DMS114 treated with DMSO at 0.1 percent for 48 hours (cell line): Measurements from ENCODE around the gene TRAK1.

ENCODE experiments used
- DNase-seq: peaks from one replicate; lab custom pipeline; 2025; ENCODE audit not compliant: unreplicated experiment; lab: John Stamatoyannopoulos, UW

The TRAK1 gene

GRCh38 chr3:42152193-42152592, 61.0 kb downstream of the TRAK1 start:
- DNase-seq, result no peak

- no peak for DNase-seq
These were observed 61.9 kb downstream of the TRAK1 start for GRCh38 chr3:42153039-42153438.

DNA sequence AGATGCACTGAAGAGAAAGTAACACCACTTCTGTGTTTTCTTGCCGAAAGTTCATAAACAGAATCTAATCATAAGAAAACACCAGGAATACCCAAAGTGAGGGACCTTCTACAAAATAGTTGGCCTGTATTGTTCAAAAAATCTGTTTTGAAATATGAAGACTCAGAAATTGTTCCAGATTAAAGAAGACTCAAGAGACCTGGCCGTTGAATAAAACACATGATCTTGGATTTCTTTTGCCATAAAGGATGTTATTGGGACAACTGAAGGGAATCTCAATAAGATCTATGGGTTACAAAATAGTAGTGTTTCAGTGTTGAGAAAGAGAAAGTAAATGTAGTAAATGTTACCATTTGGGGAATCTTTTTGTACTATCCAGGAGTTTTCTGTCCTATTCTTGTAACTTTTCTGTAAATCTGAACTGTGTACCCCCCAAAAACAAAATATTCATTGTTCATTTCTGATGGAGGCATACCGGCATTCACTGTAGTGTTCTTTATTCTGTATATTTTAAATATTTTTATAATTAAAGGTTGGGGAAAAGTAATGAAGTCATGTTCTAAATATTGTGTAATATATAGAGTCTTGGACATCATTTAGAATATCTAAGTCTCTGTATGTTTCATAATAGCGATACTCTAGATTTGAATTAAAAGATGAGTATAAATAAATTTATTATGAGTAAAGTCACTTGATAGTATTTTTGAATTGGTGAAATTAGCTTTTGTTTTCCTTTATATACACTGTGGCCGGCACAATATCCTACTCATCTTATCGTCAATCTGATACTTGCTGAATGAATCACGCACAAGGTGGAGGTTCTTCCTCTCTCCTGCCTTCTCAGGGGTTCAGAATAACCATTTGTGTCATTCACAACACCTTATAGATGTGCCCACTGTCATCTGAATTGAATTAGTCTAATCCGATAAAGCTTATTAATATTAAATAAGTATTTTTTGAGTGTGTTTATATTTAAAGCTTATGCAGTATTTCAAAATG, 66.7 kb downstream of the TRAK1 start:
- no peak for DNase-seq

GRCh38 chr3:42159147-42159546, 68.0 kb downstream of the TRAK1 start:
- no peak for DNase-seq

- no peak for DNase-seq
These were observed 68.7 kb downstream of the TRAK1 start for GRCh38 chr3:42159706-42160472.

DNA sequence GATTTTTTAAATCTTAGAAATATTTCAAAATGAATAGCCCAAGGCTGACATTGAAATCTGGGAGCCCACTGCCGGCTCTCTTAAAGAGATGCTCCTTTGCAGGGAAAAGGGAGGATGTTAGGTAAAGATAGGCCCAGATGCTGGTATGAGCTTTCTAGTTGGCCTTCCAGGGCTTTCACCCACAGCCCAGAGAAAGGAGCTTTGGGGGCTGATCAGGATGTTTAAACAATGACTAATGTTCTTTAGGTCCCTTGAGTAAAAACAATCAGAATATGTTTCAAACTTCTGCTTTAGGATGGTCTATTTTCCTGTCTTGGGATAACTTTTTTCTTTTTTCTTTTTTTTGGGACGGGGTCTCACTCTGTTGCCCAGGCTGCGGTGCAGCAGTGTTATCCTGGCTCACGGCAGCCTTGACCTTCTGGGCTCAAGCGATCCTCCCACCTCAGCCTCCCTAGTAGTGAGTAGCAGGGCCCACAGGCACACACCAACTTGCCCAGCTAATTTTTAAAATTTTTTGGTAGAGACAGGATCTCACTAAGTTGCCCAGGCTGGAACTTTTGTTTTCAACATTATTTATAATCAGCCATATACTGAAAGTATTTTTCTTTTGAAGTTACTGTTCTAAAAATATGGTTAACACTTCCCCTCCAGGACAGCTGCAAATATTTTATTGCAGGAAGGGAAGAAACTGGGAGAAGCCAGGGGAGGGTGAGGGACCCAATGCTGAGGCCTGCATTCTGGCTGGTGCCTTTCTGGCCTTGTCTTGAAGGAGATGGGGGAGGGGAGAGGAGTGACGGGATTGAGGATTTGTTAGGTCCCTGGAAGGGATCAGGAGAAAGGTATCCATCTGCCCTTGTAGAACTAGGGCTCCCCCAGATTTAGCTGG, 70.1 kb downstream of the TRAK1 start:
- DNase-seq, result no peak

DNA sequence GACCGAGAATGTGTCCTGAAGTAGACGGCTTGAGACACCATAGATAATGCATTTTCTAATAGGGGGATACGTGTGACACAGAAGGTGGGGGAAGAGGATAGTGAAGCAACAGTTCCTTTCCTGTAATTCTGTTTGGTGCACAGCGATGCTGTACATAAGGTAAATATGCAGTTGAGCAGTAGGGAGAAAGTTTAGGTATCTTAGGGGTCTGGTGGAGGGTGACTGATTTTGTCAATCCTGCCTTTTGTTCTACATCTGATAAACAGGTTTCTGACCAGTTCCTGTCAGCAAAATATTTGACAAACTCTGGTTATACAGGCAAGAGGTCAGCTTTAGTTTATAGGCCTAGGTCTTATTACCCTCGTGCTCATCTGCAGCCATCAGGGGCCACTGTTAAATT, 71.3 kb downstream of the TRAK1 start:
- DNase-seq, result no peak

DNA sequence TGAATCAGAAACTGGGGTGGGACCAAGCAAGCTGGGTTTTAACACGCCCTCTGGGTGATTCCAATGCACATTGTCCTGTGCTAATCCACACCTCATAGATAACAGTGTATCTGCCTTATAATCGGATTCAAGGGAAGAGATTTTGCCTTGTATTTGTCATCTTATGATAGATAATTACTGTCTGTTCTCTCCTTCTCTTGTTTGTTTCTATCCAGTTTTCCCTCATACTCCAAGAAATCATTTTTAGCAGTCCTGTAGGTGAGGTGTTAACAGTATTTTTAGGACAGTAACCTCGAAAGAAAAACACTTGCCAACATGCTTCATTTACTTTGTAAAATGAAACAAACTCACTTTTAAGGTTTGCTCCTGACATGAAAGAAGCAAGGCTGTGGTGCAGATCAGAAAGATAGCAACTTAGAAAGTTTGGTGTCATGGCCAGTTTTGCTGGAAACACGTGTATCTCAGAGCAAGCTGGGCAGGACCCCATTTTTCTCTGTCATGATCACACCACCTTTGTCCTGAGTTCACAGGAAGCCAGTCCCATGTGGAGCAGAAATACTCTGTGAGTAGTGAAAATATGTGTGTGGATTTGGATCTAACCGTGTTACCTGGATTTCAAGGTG, 72.6 kb downstream of the TRAK1 start:
- DNase-seq, result no peak

GRCh38 chr3:42164656-42165055, 73.5 kb downstream of the TRAK1 start:
- DNase-seq, result no peak

GRCh38 chr3:42165211-42165610, 74.1 kb downstream of the TRAK1 start:
- no peak for DNase-seq

- no peak for DNase-seq
These were observed 75.1 kb downstream of the TRAK1 start for GRCh38 chr3:42166214-42166613.

- DNase-seq, result no peak
These were observed 75.6 kb downstream of the TRAK1 start for GRCh38 chr3:42166662-42167300.

DNA sequence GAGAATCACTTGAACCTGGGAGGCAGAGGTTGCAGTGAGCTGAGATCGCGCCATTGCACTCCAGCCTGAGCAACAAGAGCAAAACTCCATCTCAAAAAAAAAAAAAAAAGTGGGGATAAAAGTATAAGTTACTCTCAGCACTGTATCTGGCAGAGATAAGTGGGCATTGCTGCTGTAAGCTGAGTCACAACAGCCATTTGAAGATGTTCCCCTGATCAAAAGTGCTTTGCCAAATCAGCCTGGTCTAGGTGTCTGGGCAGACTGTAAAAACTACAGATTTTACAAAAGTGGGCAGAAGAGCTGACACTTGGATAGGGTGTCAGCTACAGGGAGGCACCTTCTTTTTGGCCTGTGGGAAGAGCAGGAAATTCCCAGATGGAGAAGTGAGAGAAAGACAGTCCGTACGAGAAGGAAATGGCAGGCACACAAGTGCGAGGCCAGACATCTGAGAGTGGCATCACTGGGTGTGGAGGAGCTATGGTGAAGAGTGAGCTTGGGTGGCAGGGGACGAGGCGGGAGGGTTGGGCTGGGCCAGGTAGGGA, 78.5 kb downstream of the TRAK1 start:
- no peak for DNase-seq

- no peak for DNase-seq
These were observed 81.0 kb downstream of the TRAK1 start for GRCh38 chr3:42172047-42172654.

GRCh38 chr3:42173307-42173706, 82.2 kb downstream of the TRAK1 start:
- DNase-seq, result no peak

DNA sequence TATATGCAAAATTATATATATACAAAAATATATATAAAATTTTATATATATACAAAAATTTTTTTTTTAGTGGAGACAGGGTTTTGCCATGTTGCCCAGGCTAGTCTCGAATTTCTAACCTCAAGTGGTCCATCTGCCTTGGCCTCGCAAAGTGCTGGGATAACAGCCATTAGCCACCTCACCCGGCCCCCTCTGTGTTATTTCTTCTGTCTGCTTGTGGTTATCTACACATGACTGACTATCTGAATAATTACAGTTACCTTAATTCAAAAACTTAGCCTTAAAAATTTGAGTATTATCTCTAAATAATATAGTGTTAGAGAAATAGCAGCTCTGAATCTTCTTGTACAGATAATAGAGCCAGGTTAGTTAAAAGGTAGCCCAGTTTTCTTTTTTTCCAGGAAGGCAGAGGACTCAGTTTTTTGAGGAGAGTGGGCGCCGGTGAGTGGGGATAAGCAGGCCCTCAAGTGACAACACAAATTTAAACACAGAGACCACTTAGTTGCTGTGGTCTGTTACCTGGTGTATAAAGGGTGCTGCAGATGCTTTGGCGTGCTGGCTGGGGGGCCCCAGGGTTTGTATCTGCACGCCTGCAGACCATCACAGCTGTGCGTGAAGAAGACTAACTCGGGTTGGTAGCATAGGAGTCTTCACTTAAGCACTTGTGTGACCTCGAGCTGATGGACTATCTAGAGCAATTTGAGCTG, 83.7 kb downstream of the TRAK1 start:
- DNase-seq, result no peak

DNA sequence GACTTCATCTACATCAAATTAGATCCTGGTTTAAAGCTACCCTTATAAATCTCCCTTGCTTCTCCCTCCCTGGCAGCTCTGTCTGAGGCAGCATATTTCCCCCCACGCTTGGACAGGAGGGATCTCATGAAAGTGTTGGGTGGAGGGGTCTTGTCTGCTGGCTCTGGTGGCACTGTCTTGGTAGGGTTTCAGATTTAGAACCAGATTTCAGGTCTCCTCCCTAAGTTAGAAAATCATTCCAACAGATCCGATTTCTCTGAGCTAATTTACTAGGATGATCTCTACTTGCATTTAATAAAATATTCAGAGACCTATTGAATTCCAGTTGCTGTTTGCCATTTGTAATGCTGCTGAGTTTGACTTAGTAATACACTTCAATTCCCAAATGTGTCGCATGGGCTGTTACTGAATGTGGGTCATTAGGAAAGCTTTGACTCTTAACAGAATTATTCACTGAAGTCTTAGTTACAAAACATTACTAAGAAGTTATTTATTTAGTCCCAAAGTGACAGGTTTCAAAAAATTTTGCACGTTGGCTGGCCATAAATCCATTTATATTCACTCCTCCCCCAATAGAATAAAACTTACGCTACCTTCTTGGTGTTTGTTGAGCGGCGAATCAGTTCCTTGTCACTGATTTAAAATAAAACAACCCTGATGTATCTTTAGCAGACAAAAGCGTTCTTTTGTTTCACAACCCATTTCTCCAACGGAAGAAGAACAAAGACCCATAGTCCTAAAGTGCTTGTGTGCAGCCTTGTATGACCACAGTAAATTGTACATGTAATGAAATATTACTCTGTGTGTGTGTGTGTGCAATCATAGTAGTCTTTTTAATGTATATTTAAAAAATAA, 84.5 kb downstream of the TRAK1 start:
- DNase-seq, result no peak
